Trophoblast cell (in vitro differentiated cells and primary cell): ENCODE data around the gene IL4I1.

Experiments
- DNase-seq, 2 donors: peaks; one replicate each; pipeline ENCODE4 v3.0.0-alpha.2; 2016
- H2AFZ ChIP-seq: 2 replicates; pipeline ENCODE4 v1.6.1; 2013; ENCODE audit warnings: low read length, moderate library complexity, mild to moderate bottlenecking; ENCODE audit not compliant: insufficient read depth, poor library complexity
- H2AK5ac ChIP-seq: 2 replicates; pipeline ENCODE4 v1.6.1; 2013; ENCODE audit warnings: mild to moderate bottlenecking, low read length
- H2BK120ac ChIP-seq: 2 replicates; pipeline ENCODE4 v1.6.1; 2013; ENCODE audit warnings: low read length, mild to moderate bottlenecking, moderate library complexity; ENCODE audit not compliant: insufficient read depth, poor library complexity
- H2BK12ac ChIP-seq: 2 replicates; pipeline ENCODE4 v1.6.1; 2013; ENCODE audit warnings: mild to moderate bottlenecking, low read length, moderate library complexity
- H2BK5ac ChIP-seq: 2 replicates; pipeline ENCODE4 v1.6.1; 2013; ENCODE audit warnings: low read length, low read depth, moderate library complexity, mild to moderate bottlenecking; ENCODE audit not compliant: poor library complexity
- H3K14ac ChIP-seq: 2 replicates; pipeline ENCODE4 v1.6.1; 2013; ENCODE audit warnings: mild to moderate bottlenecking, low read length
- H3K18ac ChIP-seq: 2 replicates; pipeline ENCODE4 v1.6.1; 2013; ENCODE audit warnings: mild to moderate bottlenecking, low read length
- H3K23ac ChIP-seq: 2 replicates; pipeline ENCODE4 v1.6.1; 2013; ENCODE audit warnings: low read length
- H3K27ac ChIP-seq: 2 replicates; pipeline ENCODE4 v1.5.1; 2013; ENCODE audit warnings: low read depth, mild to moderate bottlenecking, inconsistent platforms, low read length, moderate library complexity
- H3K27me3 ChIP-seq: 2 replicates; pipeline ENCODE4 v1.6.1; 2013; ENCODE audit warnings: inconsistent platforms, mild to moderate bottlenecking, low read length, moderate library complexity; ENCODE audit not compliant: insufficient read depth
- H3K36me3 ChIP-seq, 2 experiments: 1 replicate in 1 of 2; 2 replicates in 1 of 2; pipeline ENCODE4 v1.6.1; 2013; ENCODE audit warnings: low read length in 2 of 2, mild to moderate bottlenecking in 2 of 2, moderate library complexity in 1 of 2; ENCODE audit not compliant: insufficient read depth in 2 of 2, control insufficient read depth in 1 of 2
- H3K4ac ChIP-seq: 2 replicates; pipeline ENCODE4 v1.6.1; 2013; ENCODE audit warnings: low read depth, mild to moderate bottlenecking, low read length, moderate library complexity
- H3K4me1 ChIP-seq, 2 experiments: 1 replicate in 1 of 2; 2 replicates in 1 of 2; pipeline ENCODE4 v1.6.1; 2013; ENCODE audit warnings: low read length in 2 of 2, mild to moderate bottlenecking in 2 of 2, moderate library complexity in 1 of 2; ENCODE audit not compliant: insufficient read depth in 2 of 2, control insufficient read depth in 1 of 2
- H3K4me2 ChIP-seq: 2 replicates; pipeline ENCODE4 v1.6.1; 2013; ENCODE audit warnings: inconsistent platforms, mild to moderate bottlenecking, low read length, moderate library complexity
- H3K4me3 ChIP-seq: 2 replicates; pipeline ENCODE4 v1.5.1; 2013; ENCODE audit warnings: mild to moderate bottlenecking, low read depth, low read length, inconsistent platforms
- H3K79me1 ChIP-seq: one replicate; pipeline ENCODE4 v1.6.1; 2013; ENCODE audit warnings: low read length
- H3K79me2 ChIP-seq: 2 replicates; pipeline ENCODE4 v1.6.1; 2013; ENCODE audit warnings: low read length, mild to moderate bottlenecking; ENCODE audit not compliant: control insufficient read depth, insufficient read depth, poor library complexity
- H3K9ac ChIP-seq: 2 replicates; pipeline ENCODE4 v1.6.1; 2013; ENCODE audit warnings: mild to moderate bottlenecking, low read length
- H3K9me3 ChIP-seq: 2 replicates; pipeline ENCODE4 v1.6.1; 2013; ENCODE audit warnings: low read depth, mild to moderate bottlenecking, control low read depth, inconsistent platforms, low read length; ENCODE audit not compliant: insufficient read depth
- H4K12ac ChIP-seq: 2 replicates; pipeline ENCODE4 v1.6.1; 2013; ENCODE audit warnings: low read depth, mild to moderate bottlenecking, low read length, moderate library complexity
- H4K8ac ChIP-seq: 2 replicates; pipeline ENCODE4 v1.6.1; 2013; ENCODE audit warnings: low read depth, mild to moderate bottlenecking, low read length, moderate library complexity
- H4K91ac ChIP-seq: one replicate; pipeline ENCODE4 v1.6.1; 2013; ENCODE audit warnings: low read depth, mild to moderate bottlenecking, low read length, moderate library complexity
- WGBS: extraction: QIAGEN DNeasy Blood & Tissue Kit; methylation state at CpG from one replicate; pipeline ENCODE4 v1.1.7; 2013; ENCODE audit warnings: missing lambda C conversion rate; ENCODE audit not compliant: insufficient read length, insufficient coverage; ENCODE audit errors: extremely low coverage; 5-methylcytosine and 5-hydroxymethylcytosine counted together

Gene IL4I1

GRCh38 chr19:49870309-49870901 lies 26.3 kb downstream of the IL4I1 start:
- Histone ChIP-seq H3K79me1 (peaks cover 19% of the 10 kb centered on the region), H3K36me3 (peaks cover 32% of the 10 kb centered on the region in 2 experiments), H3K9ac (peak overlapping the region; percentile 11), H3K4ac (peak overlapping the region; percentile 72), H3K23ac (no peak overlapping the region), H3K18ac (peak overlapping the region; percentile 70), H4K91ac (peak overlapping the region; percentile 86), H3K27ac (peak overlapping the region; percentile 89), H4K12ac (peak overlapping the region; percentile 93), H3K4me1 (peaks cover 18 to 25% of the 10 kb centered on the region in 2 experiments), H2BK12ac (peak overlapping the region; percentile 21), H2BK120ac (peak overlapping the region; percentile 22), H3K79me2 (peaks cover 9% of the 10 kb centered on the region), H3K27me3 (no peaks in the 10 kb centered on the region), H4K8ac (peak overlapping the region; percentile 80), H3K9me3 (no peaks in the 10 kb centered on the region), H3K4me2 (peak overlapping the region; percentile 74), H3K14ac (peak overlapping the region; percentile 89), H3K4me3 (peak overlapping the region; percentile 76), H2BK5ac (peak overlapping the region; percentile 39), H2AK5ac (peak overlapping the region; percentile 77), H2AFZ (peak overlapping the region; percentile 34)
- no CpG with 5 or more reads among the region's 15 CpGs for WGBS
- DNase-seq: no peak

GRCh38 chr19:49869484-49870308 lies 27.0 kb downstream of the IL4I1 start:
- Histone ChIP-seq H3K4ac (peak overlapping the region; percentile 72), H3K36me3 (peaks cover 36% of the 10 kb centered on the region in 2 experiments), H3K9ac (peak overlapping the region; percentile 65), H2BK120ac (peak overlapping the region; percentile 22), H2AFZ (peak overlapping the region; percentile 34), H3K27me3 (no peaks in the 10 kb centered on the region), H2BK12ac (peak overlapping the region; percentile 3), H3K4me2 (peak overlapping the region; percentile 74), H3K14ac (peak overlapping the region; percentile 89), H3K4me1 (peaks cover 15 to 23% of the 10 kb centered on the region in 2 experiments), H3K79me2 (peaks cover 7% of the 10 kb centered on the region), H3K18ac (peak overlapping the region; percentile 70), H3K79me1 (peaks cover 18% of the 10 kb centered on the region), H3K27ac (peak overlapping the region; percentile 89), H3K9me3 (no peaks in the 10 kb centered on the region), H3K23ac (no peak overlapping the region), H2AK5ac (peak overlapping the region; percentile 77), H4K8ac (peak overlapping the region; percentile 80), H2BK5ac (peak overlapping the region; percentile 39), H4K12ac (peak overlapping the region; percentile 93), H3K4me3 (peak overlapping the region; percentile 76), H4K91ac (peak overlapping the region; percentile 86)
- DNase-seq: peak; percentile 99 to 100
- no CpG with 5 or more reads among the region's 67 CpGs for WGBS

- H3K79me1 ChIP-seq: peaks cover 18% of the 10 kb centered on the region
- peak overlapping the region; percentile 92 for H4K8ac ChIP-seq
- peak overlapping the region; percentile 84 for H4K91ac ChIP-seq
- no peak overlapping the region for H2BK12ac ChIP-seq
- no peaks in the 10 kb centered on the region for H3K9me3 ChIP-seq
- H3K4me3 ChIP-seq: peak overlapping the region; percentile 25
- peaks cover 15 to 23% of the 10 kb centered on the region in 2 experiments for H3K4me1 ChIP-seq
- H3K14ac ChIP-seq: peak overlapping the region; percentile 47
- no peak overlapping the region for H3K9ac ChIP-seq
- H3K18ac ChIP-seq: peak overlapping the region; percentile 49
- H3K4me2 ChIP-seq: peak overlapping the region; percentile 73
- H2BK5ac ChIP-seq: peak overlapping the region; percentile 13
- no peak overlapping the region for H3K27ac ChIP-seq
- peak overlapping the region; percentile 77 for H2AK5ac ChIP-seq
- H3K27me3 ChIP-seq: no peaks in the 10 kb centered on the region
- H3K4ac ChIP-seq: peak overlapping the region; percentile 29
- peak overlapping the region; percentile 62 for H2AFZ ChIP-seq
- H3K23ac ChIP-seq: no peak overlapping the region
- peak overlapping the region; percentile 65 for H2BK120ac ChIP-seq
- H3K36me3 ChIP-seq: peaks cover 35 to 36% of the 10 kb centered on the region in 2 experiments
- H4K12ac ChIP-seq: peak overlapping the region; percentile 68
- H3K79me2 ChIP-seq: peaks cover 7% of the 10 kb centered on the region
- WGBS: no CpG with 5 or more reads among the region's 15 CpGs
- DNase-seq: no peak
These were observed 27.6 kb downstream of the IL4I1 start for GRCh38 chr19:49869009-49869483.

- Histone ChIP-seq H3K4me1 (peaks cover 15 to 24% of the 10 kb centered on the region in 2 experiments), H3K4me2 (peak within 1 kb of the TSS; percentile 68), H4K12ac (peak within 1 kb of the TSS; percentile 97), H3K9ac (peak within 1 kb of the TSS; percentile 97), H3K36me3 (peaks cover 36 to 44% of the 10 kb centered on the region in 2 experiments), H3K4ac (peak within 1 kb of the TSS; percentile 88), H3K4me3 (peak within 1 kb of the TSS; percentile 92), H4K91ac (peak within 1 kb of the TSS; percentile 85), H4K8ac (peak within 1 kb of the TSS; percentile 87), H3K23ac (no peak within 1 kb of the TSS), H2AK5ac (peak within 1 kb of the TSS; percentile 25), H3K27ac (peak within 1 kb of the TSS; percentile 86), H3K79me2 (peaks cover 7% of the 10 kb centered on the region), H3K18ac (peak within 1 kb of the TSS; percentile 93), H2BK12ac (peak within 1 kb of the TSS; percentile 28), H3K79me1 (peaks cover 18% of the 10 kb centered on the region), H2BK120ac (peak within 1 kb of the TSS; percentile 78), H3K27me3 (no peaks in the 10 kb centered on the region), H3K14ac (peak within 1 kb of the TSS; percentile 92), H3K9me3 (no peaks in the 10 kb centered on the region), H2AFZ (peak within 1 kb of the TSS; percentile 74), H2BK5ac (peak within 1 kb of the TSS; percentile 87)
- WGBS: no CpG with 5 or more reads among the region's 65 CpGs
- peak; percentile 87 to 90 for DNase-seq
These were observed 29.5 kb downstream of the IL4I1 start, which contains the start of gene PNKP for GRCh38 chr19:49866933-49867782. PNKP (minus strand) TSS chr19:49867576; CDS start chr19:49867204, 372 bp downstream.
